CD4-positive, alpha-beta T cell treated with Interleukin-15 for 1 hour (primary cell): ENCODE results near the gene PTF1A.
"Not testable (repeated sequence)": the region's sequence is repeated elsewhere in the genome, so short reads cannot be mapped to it uniquely, and the experiment has no call there.

Experiments used
- DNase-seq: peaks from one replicate; pipeline ENCODE4 v3.0.0-alpha.2; 2020

PTF1A gene

GRCh38 chr10:23205972-23206642, 14.0 kb downstream of the PTF1A start:
- DNase-seq = no peak

GRCh38 chr10:23217471-23217870, 25.4 kb downstream of the PTF1A start:
- DNase-seq = no peak

- DNase-seq = no peak
These were observed 38.5 kb downstream of the PTF1A start for GRCh38 chr10:23230582-23230981.

GRCh38 chr10:23238015-23238414, 45.9 kb downstream of the PTF1A start:
- DNase-seq = no peak

GRCh38 chr10:23241779-23242178, 49.7 kb downstream of the PTF1A start:
- not testable (repeated sequence) for DNase-seq
